ENCODE results near the gene USP35.

DNA sequence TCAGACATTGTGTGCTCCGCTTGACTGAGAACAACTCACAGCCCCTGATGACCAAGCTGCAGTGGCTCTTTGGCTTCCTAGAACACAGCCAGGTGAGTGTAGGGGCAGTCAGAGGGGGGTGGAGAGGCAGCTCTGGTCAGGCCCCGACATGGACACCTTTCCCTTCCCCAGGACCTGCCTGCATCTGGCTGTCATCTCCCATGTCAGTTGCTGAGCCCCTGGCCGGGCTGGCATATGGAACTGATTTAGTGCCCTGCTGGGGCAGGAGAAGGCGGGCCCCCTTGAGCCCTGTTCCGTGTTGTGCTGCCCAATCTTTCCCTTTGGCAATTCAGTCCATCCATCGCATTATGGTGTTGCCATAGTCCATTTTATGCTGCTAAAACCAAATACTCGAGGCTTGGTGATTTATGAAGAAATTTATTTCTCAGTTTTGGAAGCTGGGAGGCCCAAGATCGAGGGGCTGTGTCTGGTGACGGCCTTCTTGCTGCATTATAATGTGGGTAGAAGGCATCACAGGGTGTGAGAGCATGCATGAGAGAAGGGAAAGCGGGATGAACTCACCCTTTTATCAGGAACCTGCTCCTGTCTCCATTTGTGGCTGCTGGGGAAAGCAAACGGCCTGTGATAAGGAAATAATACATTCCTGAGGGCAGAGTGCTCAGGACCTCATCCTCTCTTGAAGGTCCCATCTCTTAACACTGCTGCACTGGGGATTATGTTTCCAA is 19.0 kb downstream of the USP35 start:
- no peak for TF ChIP-seq POLR2A (IDR thresholded peaks at IDR 0.05; ENCODE audit: low read depth, low read length)
- TF ChIP-seq TAF1 (IDR thresholded peaks at IDR 0.05; ENCODE audit: low read depth, low read length), result no peak
- TF ChIP-seq POU2F2 (IDR thresholded peaks at IDR 0.05; ENCODE audit: low read depth, low read length), result no peak
- TF ChIP-seq POLR2AphosphoS5 (IDR thresholded peaks at IDR 0.05; ENCODE audit: low read depth, low read length), result no peak

Measured in GM12891 (cell line).